Gastrocnemius medialis (tissue), 4 donors: Measurements from ENCODE around the gene STON1. TPM values are rescaled to one million over a fixed set of nuclear protein-coding genes. Genes with fewer than 3 reads are reported as not detected.

Experiments used
- ATAC-seq, 2 donors: fragments of 150-250 bp; one replicate each; pipeline ENCODE4 v1.9.1; 2016
- DNase-seq, 2 donors: peaks; one replicate each; pipeline ENCODE4 v3.0.0-alpha.2; 2019
- H3K27ac ChIP-seq, 4 donors: fragments of 200-600 bp; sonication (generic); 1 replicate in 1 of 4; 2 replicates in 3 of 4; pipeline ENCODE4 v1.5.1; 2016 to 2018; ENCODE audit warnings: mild to moderate bottlenecking in 2 of 4, moderate library complexity in 1 of 4
- H3K27me3 ChIP-seq, 3 donors: fragments of 200-600 bp; sonication (generic) in 2 of 3; 1 replicate in 1 of 3; 2 replicates in 2 of 3; pipeline versions ENCODE4 v1.5.1 to v1.6.0; 2016 to 2019; ENCODE audit warnings: mild to moderate bottlenecking in 1 of 3, moderate library complexity in 1 of 3
- H3K36me3 ChIP-seq, 2 donors: fragments of 200-600 bp; sonication (generic) in 1 of 2; one replicate each; pipeline ENCODE4 v1.5.1; 2017 to 2018
- H3K4me1 ChIP-seq, 2 donors: fragments of 200-600 bp; sonication (generic) in 1 of 2; one replicate each; pipeline ENCODE4 v1.5.1; 2016 to 2017; ENCODE audit warnings: mild to moderate bottlenecking in 2 of 2
- H3K4me3 ChIP-seq, 4 donors: fragments of 200-600 bp; sonication (generic) in 3 of 4; 1 replicate in 1 of 4; 2 replicates in 3 of 4; pipeline ENCODE4 v1.5.1; 2016 to 2019; ENCODE audit warnings: mild to moderate bottlenecking in 2 of 4
- H3K9me3 ChIP-seq, 3 donors: fragments of 200-600 bp; sonication (generic) in 2 of 3; 1 replicate in 1 of 3; 2 replicates in 2 of 3; pipeline ENCODE4 v1.5.1; 2016 to 2019
- POLR2A ChIP-seq, 2 donors: fragments of 450-650 bp; IDR thresholded peaks; one replicate each; pipeline ENCODE4 v1.6.1; 2017; ENCODE audit warnings: antibody characterized with exemption in 2 of 2, mild to moderate bottlenecking in 2 of 2, moderate library complexity in 2 of 2
- in situ Hi-C, 4 donors: fragments of 200-750 bp; cut with MboI; loops; one replicate each; pipeline versions ENCODE4 v1.15.0 to v1.8.0; 2017; ENCODE audit warnings: low sequenced_read_pairs in 4 of 4
- intact Hi-C: fragments of 100-400 bp; cut with DNase I; formaldehyde crosslinking; loops from one replicate; pipeline ENCODE4 v1.15.1; 2023; ENCODE audit warnings: low total_unique reads
- total RNA-seq, 4 donors: library from RNA; depleted of rRNA; stranded (reverse); fragments of >200 nt; gene quantifications; one replicate each; pipeline versions ENCODE4 v1.1.0 to v1.2.3, GENCODE V29; 2016
- TF ChIP-seq, protein P1 (sequence below), 5 experiments: fragments of 450-650 bp in 3 of 5; fragments of 200-600 bp in 2 of 5; sonication (generic) in 2 of 5; IDR thresholded peaks in 4 of 5; conservative IDR thresholded peaks in 1 of 5; 1 replicate in 4 of 5; 2 replicates in 1 of 5; pipeline ENCODE4 v1.5.1; 2016 to 2019; ENCODE audit warnings: antibody characterized with exemption in 5 of 5, mild to moderate bottlenecking in 3 of 5, moderate library complexity in 3 of 5

Gene STON1
- total RNA-seq, 4 donors from 2014 or later, result 2.6 to 5.2 (median 3.5) TPM

GRCh38 chr2:48560546-48561209 is 30.7 kb downstream of the STON1 start:
- Histone ChIP-seq H3K4me1 (no peaks in the 10 kb centered on the region), H3K36me3 (no peaks in the 10 kb centered on the region), H3K4me3 (no peak overlapping the region), H3K9me3 (no peaks in the 10 kb centered on the region), H3K27ac (no peak overlapping the region), H3K27me3 (no peaks in the 10 kb centered on the region)
- no peak for DNase-seq
- in situ Hi-C loops (no loop called here), intact Hi-C loops (no loop called here)
- no peak for ATAC-seq
- no peak for TF ChIP-seq POLR2A (IDR thresholded peaks at IDR 0.05)
- TF ChIP-seq, protein P1, sequence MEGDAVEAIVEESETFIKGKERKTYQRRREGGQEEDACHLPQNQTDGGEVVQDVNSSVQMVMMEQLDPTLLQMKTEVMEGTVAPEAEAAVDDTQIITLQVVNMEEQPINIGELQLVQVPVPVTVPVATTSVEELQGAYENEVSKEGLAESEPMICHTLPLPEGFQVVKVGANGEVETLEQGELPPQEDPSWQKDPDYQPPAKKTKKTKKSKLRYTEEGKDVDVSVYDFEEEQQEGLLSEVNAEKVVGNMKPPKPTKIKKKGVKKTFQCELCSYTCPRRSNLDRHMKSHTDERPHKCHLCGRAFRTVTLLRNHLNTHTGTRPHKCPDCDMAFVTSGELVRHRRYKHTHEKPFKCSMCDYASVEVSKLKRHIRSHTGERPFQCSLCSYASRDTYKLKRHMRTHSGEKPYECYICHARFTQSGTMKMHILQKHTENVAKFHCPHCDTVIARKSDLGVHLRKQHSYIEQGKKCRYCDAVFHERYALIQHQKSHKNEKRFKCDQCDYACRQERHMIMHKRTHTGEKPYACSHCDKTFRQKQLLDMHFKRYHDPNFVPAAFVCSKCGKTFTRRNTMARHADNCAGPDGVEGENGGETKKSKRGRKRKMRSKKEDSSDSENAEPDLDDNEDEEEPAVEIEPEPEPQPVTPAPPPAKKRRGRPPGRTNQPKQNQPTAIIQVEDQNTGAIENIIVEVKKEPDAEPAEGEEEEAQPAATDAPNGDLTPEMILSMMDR (IDR thresholded peaks at IDR 0.05 in 4 of 5, conservative IDR thresholded peaks at IDR 0.05 in 1 of 5), result no peak

DNA sequence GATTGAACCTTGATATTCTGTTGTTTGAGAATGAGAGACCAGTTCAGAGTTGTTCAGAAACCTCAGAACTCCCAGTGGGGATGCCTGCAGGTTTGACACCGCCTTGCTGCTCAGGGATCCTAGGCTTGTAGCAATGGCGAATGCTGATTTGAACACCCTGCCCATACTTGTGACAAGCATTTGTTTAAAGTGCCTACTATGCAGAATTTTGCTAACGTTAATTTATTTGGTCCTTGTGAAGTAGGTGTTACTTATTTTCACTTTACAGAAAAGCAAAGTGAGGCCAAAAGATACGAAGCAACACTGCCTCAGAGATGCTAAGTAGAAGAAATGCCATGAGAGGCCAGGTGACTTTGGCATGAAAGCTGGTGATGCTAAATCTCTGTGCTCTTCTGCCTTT is 32.3 kb downstream of the STON1 start:
- ATAC-seq (no peak), DNase-seq (no peak)
- no peaks in the 10 kb centered on the region for H3K27me3 ChIP-seq
- intact Hi-C loops (no loop called here), in situ Hi-C loops (no loop called here)
- no peak overlapping the region for H3K27ac ChIP-seq
- no peak overlapping the region for H3K4me3 ChIP-seq
- TF ChIP-seq, protein P1 (IDR thresholded peaks at IDR 0.05 in 4 of 5, conservative IDR thresholded peaks at IDR 0.05 in 1 of 5), result no peak
- TF ChIP-seq POLR2A (IDR thresholded peaks at IDR 0.05), result no peak
- H3K9me3 ChIP-seq, result no peaks in the 10 kb centered on the region
- no peaks in the 10 kb centered on the region for H3K4me1 ChIP-seq
- H3K36me3 ChIP-seq, result no peaks in the 10 kb centered on the region

DNA sequence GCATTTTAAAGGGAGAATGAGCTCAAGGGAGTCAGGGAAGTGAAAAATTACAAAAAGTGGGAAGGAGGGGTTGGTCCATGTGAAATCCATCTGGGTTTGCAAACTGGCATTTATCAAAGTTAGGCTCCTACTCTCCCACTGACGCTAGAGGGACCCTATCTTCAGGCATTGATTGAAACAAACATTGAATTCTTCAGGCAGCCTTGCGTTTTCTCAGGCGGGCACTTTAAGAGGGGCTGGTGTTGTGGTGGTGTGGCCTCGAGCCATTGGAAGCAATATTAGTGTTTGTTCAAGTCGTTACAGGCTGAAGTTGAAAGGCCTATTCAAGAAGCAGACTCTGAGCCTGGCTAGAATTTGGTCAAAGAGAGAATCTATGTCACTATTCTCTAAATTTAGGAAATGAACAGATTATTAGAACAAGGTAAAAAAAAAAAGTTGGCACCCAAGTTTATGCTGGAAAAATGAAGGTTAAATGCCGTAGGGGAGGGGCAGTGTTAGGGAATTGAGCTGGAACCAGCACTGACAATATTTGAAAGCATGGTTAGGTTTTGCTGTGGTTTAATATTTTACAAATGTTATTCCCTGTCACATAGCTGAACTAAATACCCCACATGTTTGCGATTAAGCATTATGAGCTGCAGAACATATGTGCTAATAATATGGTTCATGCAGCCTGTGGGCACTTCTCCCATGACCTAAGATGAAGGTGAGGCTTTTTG is 36.8 kb downstream of the STON1 start:
- in situ Hi-C loops (no loop called here), intact Hi-C loops (no loop called here)
- Histone ChIP-seq H3K9me3 (no peaks in the 10 kb centered on the region), H3K27ac (no peak overlapping the region), H3K4me1 (no peaks in the 10 kb centered on the region), H3K36me3 (no peaks in the 10 kb centered on the region), H3K27me3 (no peaks in the 10 kb centered on the region), H3K4me3 (no peak overlapping the region)
- DNase-seq (no peak), ATAC-seq (no peak)
- TF ChIP-seq, protein P1 (IDR thresholded peaks at IDR 0.05 in 4 of 5, conservative IDR thresholded peaks at IDR 0.05 in 1 of 5), result no peak
- TF ChIP-seq POLR2A (IDR thresholded peaks at IDR 0.05), result no peak

GRCh38 chr2:48567671-48568070 is 37.7 kb downstream of the STON1 start:
- ATAC-seq, result no peak
- no peak for DNase-seq
- intact Hi-C loops, result no loop called here
- no peak for TF ChIP-seq POLR2A (IDR thresholded peaks at IDR 0.05)
- TF ChIP-seq, protein P1 (IDR thresholded peaks at IDR 0.05 in 4 of 5, conservative IDR thresholded peaks at IDR 0.05 in 1 of 5), result no peak
- no peaks in the 10 kb centered on the region for H3K36me3 ChIP-seq
- H3K4me3 ChIP-seq, result no peak overlapping the region
- in situ Hi-C loops, result no loop called here
- H3K27ac ChIP-seq, result no peak overlapping the region
- H3K4me1 ChIP-seq, result no peaks in the 10 kb centered on the region
- H3K27me3 ChIP-seq, result no peaks in the 10 kb centered on the region
- H3K9me3 ChIP-seq, result no peaks in the 10 kb centered on the region
